A172 (cell line): ENCODE results near the gene JPH4. TPM values are rescaled to one million over a fixed set of nuclear protein-coding genes. Genes with fewer than 3 reads are reported as not detected.
"Not testable (repeated sequence)": the region's sequence is repeated elsewhere in the genome, so short reads cannot be mapped to it uniquely, and the experiment has no call there.

Experiments
- DNase-seq: peaks from one replicate; pipeline ENCODE4 v3.0.0-alpha.2; 2015; ENCODE audit warnings: low spot score
- total RNA-seq: library from RNA; depleted of rRNA; stranded (reverse); fragments of >200 nt; shearing (Covaris generic); gene quantifications from 2 replicates; pipeline ENCODE4 v1.2.3, GENCODE V29; 2014; rRNA removed

JPH4 gene
- not detected in 2 replicates for total RNA-seq

DNA sequence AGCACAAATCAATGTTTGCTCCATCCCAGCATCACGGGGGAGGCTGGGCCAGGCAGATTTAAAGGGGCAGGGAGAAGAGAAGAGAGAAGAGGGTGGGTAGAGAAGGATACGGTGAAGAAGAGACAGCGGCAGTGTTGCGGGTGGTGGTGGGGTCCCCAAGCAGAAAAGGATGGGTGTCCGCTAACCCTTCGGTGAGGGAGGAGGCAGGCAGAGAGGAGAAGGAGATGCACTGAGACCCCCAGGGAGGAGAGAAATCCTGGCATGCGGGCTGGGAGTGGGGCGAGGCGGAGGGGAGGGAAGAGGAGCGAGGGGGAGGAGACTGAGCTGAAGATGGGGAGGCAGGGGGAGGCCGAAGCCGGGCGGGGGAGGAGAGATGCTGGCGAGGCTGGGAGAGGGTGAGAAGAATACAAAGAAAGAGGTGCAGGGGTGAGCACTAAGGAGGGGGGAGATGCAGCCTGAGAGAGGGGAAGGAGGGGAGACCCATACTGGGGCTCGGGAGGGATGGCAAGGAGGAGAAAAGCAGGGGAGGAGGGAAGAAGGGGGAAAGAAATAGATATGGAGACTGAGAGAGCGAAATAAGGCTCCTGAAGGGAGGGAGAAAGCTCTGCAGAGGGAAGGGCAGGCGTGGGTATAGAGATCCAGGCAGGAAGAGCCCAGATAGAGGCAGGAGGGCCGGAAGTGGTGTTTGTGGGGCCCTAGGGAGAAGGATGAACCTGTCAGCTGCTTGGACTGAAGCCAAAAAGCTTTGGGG, at the start of gene JPH4:
Gene JPH4, minus strand, starts transcription at position 231 of the 751 bp plus-strand sequence. CDS start 1,337 bp downstream, outside the sequence.
- no peak for DNase-seq

DNA sequence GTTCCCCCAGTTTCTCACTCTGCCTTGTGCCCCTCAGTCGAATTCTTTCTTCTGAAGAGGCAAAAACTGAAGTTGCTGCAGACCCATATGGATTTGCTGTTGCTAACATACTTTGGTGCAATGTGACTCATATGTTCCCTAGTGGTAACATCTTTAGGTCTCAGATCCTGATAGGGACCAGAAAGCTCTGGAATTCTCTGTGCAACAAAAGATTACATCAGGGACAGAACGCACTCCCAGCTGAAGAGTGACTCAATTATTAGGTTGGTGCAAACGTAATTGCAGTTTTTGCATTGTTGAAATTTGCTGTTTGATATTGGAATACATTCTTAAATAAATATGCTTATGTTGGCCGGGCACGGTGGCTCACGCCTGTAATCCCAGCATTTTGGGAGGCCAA, 49.4 kb upstream of the JPH4 start:
- no peak for DNase-seq

DNA sequence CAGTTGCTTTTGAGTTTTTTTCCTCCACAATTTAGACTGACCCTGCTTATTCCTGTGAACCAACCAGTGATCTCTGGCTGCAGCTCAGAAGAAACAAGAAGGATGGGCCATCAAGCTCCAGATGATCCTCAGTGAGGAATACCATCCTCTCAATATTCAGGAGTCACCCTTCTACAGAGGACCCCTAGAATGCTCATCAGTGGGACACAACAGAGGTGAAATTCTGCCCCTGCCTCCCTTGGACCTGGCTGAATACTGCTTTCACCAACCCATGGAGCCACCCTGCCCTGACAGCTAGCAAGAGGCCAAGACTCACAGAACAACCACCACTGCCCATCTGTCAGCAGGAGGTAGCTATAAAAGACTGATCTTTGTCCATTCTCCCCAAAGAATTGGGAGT, 48.4 kb upstream of the JPH4 start:
- no peak for DNase-seq

DNA sequence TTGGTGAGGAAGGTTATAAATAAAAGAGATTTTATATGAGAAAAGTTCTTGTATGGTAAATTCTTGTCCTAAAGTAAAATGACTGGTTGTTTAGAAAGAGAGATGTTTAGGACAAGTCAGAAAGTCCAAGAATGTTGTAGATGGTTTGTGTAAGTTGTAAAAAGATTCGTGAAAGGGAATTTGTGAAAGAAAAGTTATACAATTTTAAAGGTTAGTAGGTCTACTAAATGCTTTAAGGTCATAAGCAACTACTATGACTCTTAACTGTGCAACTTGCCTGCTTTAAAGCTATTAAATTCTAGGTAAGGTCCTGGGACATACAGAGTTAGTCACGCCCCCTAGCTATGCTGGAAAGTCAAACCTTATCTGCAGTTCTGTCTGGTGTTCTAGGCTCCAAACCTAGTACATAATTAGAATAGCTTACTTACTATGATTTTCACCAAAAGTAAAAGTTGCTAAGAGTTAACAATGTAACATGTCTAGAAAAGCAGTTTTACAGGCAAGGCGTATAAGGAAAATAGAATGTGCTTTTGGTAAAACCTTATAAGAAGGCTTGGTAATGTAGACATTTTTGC, 46.3 kb upstream of the JPH4 start:
- no peak for DNase-seq

DNA sequence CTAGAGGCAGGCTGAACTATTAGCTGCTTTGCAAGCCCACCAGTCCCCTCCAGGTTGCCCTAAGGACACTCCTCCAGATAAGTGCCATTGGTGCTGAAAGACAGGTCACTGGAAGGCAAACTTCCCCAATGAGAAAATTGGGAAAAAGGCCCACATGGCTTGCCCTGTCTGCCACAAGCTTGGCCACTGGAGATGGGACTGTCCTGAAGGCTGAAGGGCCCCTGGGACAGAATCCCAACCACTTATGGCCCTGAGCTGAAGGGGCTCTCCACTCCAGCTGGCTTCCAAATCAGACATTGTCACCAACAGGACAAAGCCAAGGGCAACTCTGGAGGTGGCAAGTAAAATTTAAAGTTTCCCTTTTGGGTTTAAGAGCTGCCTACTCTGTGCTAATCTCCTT, 45.4 kb upstream of the JPH4 start:
- DNase-seq, result no peak

DNA sequence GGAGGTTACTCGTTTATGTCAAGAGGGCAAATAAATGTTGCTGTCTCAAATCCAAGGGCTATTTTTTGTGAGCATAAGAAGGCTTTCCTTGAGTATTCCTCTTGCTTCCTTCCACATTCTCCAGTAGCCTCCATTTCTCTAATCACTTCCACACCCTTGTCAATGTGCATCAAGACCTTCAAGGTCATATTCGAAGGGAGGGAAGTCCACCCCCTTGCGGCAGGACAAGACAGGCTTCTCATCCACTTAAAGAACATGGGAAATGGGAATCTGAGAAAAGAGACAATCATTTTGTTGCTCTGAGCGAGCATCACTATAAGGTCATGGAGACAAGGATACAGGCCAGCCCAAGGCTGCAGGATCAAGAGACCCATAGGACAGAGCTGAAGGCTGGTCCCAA, 44.4 kb upstream of the JPH4 start:
- no peak for DNase-seq

DNA sequence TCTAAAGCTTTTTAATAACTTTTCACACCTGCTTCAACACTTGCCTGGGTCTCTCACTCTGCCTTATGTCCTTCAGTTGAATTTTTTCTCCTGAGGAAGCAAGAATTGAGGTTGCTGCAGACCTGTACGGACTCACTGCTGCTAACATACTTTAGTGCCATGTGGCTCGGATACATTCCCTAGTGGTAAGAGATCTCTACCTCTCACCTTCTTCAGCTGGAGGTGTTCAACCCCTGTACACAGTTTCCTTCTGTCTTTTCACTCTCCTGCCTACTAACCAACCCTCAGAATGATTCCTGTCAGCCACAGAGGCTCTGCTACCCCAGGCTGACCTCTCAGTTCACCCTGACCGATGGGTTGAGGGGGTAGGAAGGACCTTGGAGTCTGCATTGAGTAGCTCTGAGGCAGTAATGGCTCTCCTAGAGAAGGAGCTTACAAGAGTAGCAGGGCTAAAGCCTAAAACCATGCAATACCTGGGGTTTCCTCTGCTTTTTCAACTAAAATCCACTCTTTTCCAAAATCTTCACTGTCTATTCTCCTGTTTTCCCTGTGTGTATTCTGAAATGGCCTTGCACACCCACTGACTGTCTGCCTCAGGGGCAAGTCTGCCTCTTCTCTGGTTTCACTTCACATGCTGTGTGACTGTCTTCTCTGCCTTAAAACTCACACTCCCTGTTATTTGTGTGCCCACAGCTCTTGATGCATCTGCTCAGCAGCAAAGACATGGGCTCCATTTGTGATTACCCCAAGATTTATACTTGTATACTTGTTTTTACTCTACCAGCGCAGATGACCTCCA, 43.5 kb upstream of the JPH4 start:
- no peak for DNase-seq

DNA sequence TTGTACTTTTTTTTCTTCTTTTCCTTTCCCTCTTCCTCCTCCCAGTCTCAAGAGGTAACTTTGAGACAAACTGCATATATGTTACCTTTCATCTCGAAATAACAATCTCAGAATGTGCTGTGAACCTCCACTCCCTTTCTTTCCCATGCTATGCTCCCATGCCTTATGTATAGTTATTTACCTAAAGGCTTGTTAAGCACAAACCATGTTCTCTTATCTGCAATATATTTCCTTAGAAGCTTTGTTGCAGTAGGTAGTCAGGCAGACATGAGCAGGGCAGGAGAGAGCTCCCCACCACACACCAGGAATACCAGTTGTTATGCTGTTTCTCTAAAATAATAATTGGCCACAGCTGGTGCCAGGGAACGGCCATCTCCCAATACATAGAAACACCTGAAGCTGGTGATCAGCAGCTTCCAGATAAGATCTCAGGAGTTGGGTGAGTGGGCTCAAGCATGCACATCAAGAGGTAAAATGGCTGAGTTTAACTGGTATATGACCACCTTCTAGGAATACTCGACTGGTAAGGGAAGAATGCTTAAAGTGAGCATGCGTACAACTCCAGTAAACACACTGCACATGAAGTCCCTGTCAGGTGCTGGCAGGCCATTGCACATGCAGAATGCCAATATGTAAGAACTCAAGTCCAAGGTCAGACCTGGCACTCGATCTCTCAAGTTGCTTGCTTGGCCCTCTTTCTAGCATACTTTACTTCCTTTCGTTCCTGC, 42.8 kb upstream of the JPH4 start:
- no peak for DNase-seq

DNA sequence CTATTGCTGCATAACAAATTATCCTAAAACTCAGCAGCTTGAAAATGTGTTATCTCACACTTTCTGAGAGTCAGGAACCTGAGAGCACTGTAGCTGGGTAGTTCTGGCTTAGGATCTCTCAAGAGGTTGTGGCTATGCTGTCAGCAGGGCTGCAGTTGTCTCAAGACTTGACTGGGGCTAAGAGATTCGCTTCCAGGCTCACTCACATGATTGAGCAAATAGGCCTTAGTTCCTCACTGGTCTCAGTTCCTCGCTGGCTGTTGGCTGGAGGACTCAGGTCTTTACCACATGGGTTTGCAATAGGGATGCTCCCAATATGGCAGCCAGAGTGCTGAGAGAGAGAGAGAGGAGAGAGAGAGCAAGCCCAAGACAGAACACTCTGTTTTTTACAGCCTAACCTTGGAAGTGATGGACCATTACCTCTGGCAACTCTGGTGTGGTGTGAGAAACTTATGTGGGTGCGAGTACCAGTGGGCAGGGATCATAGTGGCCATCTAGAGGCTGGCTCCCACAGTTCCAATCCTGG, 41.6 kb upstream of the JPH4 start:
- DNase-seq, result no peak

DNA sequence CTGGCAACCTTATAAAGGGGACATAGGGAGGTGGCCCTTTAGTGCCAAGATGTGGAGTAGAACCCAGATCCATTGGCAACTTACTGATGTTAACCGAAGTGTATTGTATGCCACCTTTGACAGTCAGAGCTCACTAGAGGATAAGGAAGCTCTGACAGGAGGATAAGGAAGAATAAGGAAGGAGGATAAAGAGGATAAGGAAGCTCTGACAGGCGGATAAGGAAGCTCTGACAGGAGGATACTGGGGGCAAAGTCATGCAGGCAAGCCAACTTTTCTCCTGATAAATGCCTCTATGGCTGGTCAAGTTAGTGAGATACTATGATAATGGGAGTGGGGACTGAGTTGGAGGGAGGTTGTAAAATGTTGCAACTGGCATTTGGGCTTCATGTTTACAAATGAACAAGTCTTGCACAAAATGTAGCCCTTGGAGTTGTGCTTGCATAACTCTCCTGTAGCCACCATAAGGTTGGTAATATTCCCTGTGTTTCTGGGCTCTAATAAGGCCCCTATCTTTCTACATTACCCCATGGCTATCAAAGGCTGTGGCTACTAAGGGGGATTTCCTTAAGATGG, 39.9 kb upstream of the JPH4 start:
- no peak for DNase-seq

DNA sequence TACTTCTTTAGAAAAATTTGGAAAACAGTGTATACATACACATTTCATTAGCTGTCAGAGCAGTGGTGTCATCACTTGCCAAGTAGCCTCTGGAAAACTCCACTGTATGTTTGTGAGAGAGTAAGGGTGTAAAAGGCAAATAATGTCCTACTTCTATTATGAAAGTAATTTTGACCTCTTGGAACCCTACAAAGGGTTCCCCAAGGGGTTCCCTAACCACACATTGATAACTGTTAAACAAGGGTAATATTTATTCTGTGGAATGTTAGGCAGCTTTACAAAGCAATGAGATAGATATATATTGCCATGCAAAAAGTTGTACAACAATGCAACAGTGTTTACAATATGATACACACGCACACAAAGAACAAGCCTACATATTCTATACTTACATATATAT, 38.9 kb upstream of the JPH4 start:
- DNase-seq, result no peak

DNA sequence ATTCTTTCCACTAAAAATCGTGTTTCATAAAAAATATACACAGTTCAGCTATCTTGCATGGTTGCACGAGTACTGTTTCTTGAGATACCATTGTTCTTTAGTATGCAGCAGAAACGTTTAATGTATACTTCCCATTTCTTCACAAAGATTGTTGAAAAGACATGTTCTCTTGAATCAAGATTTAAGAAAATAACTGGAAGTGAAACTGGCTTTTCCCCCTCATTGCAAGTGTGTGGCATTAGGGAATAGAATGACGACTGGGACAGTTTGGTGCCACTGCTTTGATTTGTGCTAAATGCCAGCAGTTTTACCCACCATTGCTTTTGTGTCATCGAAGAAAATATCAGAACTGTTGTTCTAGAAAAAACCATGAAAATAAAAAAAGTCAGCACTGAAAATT, 37.3 kb upstream of the JPH4 start:
- DNase-seq, result no peak

DNA sequence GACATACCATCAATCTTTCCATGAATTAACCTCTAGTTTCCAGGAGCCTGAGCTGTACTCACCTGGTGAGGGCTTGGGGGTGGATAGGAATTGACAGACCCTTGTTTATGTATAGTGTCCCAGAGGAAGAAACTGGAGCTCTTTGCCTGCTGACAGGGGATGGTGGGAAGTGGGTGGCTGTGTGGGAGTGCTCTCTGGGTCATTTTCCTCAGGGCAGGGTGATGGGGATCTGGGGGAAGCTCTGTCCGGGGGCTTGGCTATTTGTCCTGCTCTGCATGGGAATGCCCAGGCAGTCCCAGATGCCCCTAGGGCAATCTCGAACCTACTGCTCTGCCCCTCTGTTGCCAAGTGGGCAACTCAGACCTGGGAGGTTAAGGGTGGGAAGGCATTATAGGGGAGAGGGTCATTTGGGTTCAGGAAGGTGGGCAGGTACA, 35.8 kb upstream of the JPH4 start:
- DNase-seq, result no peak

DNA sequence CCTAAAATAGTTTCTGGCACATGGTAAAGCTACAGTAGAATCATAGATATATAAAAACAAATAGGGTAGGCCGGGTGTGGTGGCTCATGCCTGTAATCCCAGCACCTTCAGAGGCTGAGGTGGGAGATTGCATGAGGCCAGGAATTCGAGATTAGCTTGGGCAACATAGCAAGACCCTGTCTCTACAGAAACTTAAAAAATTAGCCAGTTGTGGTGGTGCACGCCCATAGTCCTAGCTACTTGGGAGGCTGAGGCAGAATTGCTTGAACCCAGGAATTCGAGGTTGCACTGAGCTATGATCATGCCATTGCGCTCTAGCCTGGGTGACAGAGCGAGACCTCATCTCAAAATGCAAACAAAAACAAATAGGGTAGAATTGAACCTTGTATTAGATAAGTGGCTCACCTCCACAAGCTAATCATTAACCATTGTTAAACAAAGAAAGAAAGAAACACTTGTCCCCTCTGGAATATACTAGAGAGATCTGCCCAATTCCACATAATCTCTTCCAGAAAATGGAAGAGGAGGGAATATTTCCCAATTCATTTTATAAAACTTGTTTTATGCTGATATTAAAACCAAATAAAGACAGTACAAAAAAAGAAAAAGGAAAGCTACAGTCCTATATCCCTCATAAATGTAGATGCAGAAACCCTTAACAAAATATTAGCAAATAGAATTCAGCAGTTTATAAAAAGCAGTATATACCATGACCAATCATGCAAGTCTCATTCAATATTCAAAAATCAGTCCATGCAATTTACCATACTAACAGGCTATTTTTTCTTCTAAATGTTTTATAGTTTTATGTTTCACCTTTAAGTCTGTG, 34.9 kb upstream of the JPH4 start:
- no peak for DNase-seq

DNA sequence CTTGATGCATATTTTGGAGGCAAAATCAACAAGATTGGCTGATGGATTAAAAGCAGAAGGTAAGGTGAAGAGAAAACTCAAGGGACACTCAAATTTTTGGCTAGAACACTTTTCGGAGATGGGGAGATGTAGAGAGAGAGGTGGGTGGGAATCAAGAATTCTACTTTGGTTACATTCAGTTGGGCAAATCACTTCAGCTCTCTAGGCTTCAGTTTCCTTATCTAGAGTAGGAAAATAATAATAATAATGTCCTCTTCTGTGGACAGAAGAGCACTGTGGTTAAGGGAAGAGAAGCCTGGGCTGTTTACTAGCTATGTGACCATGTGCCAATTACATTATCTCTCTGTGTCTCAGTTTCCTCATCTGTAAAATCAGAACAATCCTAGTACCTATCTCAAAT, 34.2 kb upstream of the JPH4 start:
- no peak for DNase-seq

DNA sequence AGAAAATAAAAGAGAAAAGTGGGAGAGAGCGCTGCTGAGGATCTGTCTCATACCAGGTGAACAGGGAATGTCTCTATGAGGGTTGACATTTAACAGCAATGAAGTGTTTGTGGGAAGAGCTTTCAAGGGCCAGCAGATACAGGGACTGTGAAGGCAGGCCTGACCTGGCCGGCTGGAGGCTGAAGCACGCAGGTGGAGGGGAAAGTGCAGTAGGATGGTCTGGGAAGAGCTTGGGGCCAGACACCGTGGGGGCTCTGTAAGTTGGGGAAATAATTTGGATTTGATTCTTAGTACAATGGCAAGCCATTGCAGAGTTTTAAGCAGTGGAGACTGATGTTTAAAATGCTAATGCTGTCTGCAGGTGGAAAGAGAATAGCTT, 33.8 kb upstream of the JPH4 start:
- DNase-seq, result no peak

DNA sequence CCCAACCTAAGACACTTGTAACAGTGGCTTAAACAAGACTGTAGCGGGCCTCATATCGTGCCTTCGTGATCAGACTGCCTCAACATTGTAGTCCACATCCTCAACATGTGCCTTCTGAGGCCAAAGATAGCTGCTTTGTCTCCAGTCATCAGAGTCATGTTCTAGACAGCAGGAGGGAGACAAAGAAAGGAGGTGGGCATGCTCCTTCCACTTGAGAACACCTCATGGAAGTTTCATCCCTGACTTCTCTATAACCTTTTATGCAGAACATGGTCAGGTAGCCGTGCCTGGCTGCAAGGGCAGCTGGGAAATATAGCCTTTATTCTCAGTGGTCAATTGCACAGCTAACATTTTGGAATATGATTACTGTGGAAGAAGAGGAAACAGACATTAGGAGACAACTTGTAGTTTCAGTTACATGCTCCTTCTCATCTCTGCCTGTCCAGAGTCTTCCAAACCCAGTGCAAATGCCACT, 32.3 kb upstream of the JPH4 start:
- no peak for DNase-seq

DNA sequence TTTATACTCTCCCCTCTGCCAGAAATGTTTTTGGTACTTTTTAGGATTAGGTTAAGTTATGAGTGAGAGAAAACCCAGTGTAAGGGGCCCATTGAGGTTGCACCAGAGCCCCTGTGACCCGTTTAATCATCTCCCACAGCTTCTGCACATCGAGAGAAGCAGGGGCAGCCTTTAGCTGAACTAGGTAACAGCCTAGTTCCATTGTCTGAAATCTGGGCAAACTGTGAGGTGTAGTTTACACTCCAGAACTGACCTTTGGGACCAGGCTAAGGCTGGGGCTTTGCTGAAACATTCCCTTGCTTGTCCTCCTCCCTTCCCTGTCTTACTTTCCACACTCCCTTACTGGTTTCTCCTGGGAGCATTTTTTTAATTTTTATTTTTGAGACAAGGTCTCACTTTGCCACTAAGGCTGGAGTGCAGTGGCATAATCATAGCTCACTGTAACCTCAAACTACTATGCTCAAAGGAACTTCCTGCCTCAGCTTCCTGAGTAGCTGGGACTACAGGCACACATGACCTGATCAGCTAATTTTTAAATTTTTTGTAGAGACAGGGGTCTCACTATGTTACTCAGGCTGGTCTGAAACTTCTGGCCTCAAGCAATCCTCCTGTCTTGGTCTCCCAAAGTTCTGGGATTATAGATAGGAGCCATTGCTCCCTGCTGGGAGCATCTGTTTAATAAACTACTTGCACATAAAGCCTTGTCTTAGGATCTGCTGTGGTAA, 31.7 kb upstream of the JPH4 start:
- no peak for DNase-seq

DNA sequence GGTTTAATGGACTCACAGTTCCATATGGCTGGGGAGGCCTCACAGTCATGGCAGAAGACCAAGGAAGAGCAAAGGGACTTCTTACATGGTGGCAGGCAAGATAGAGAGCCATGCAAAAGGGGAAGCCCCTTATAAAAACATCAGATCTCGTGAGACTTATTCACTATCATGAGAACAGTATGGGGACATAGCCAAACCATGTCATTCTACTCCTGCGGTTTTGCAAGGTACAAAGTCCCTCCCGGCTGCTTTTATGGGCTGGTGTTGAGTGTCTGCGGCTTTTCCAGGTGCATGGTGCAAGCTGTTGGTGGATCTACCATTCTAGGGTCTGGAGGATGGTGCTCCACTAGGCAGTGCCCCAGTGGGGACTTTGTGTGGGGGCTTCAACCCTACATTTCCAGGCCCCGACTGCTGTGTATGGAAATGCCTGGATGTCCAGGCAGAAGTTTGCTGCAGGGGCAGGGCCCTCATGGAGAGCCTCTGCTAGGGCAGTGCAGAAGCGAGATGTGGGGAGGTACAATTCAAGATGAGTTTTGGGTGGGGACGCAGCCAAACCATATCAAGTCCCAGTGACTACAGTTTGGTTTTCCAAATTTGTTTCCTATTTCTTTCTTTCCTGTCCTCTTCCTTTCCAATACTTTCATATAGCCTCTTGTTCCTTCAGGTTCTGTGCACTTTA, 31.0 kb upstream of the JPH4 start:
- not testable (repeated sequence) for DNase-seq
